Measurements from ENCODE around the gene FUT4.

FUT4 gene

GRCh38 chr11:94507485-94507884 lies 36.2 kb upstream of the FUT4 start:
- no peak for TF ChIP-seq CTCF (IDR thresholded peaks at IDR 0.05; ENCODE audit: insufficient read depth, low read depth, low read length, missing control alignments)
- DNase-seq (ENCODE audit: low read depth), result no peak
- H3K4me3 ChIP-seq (ENCODE audit: low read depth, low read length), result no peak overlapping the region

- TF ChIP-seq CTCF (IDR thresholded peaks at IDR 0.05; ENCODE audit: insufficient read depth, low read depth, low read length, missing control alignments), result no peak
- H3K4me3 ChIP-seq (ENCODE audit: low read depth, low read length), result peak within 1 kb of the TSS; percentile 14; the same call in 1 of the 2 replicates
- peak; percentile 35 for DNase-seq (ENCODE audit: low read depth)
Observed at GRCh38 chr11:94511932-94512781, 31.6 kb upstream of the FUT4 start, which contains the start of gene C11orf97. TSS of gene C11orf97 (plus strand) at chr11:94512461. CDS start at chr11:94512529, 68 bp downstream.

GRCh38 chr11:94513091-94513490 lies 30.6 kb upstream of the FUT4 start:
- no peak for TF ChIP-seq CTCF (IDR thresholded peaks at IDR 0.05; ENCODE audit: insufficient read depth, low read depth, low read length, missing control alignments)
- no peak for DNase-seq (ENCODE audit: low read depth)
- no peak overlapping the region for H3K4me3 ChIP-seq (ENCODE audit: low read depth, low read length)

- TF ChIP-seq CTCF (IDR thresholded peaks at IDR 0.05; ENCODE audit: insufficient read depth, low read depth, low read length, missing control alignments), result no peak
- DNase-seq (ENCODE audit: low read depth), result no peak
- no peak overlapping the region for H3K4me3 ChIP-seq (ENCODE audit: low read depth, low read length)
Observed at GRCh38 chr11:94515398-94515797, 28.3 kb upstream of the FUT4 start.

GRCh38 chr11:94516725-94517124 lies 27.0 kb upstream of the FUT4 start:
- no peak overlapping the region for H3K4me3 ChIP-seq (ENCODE audit: low read depth, low read length)
- TF ChIP-seq CTCF (IDR thresholded peaks at IDR 0.05; ENCODE audit: insufficient read depth, low read depth, low read length, missing control alignments), result no peak
- DNase-seq (ENCODE audit: low read depth), result no peak

- H3K4me3 ChIP-seq (ENCODE audit: low read depth, low read length), result no peak overlapping the region
- DNase-seq (ENCODE audit: low read depth), result no peak
- no peak for TF ChIP-seq CTCF (IDR thresholded peaks at IDR 0.05; ENCODE audit: insufficient read depth, low read depth, low read length, missing control alignments)
Observed at GRCh38 chr11:94518300-94518699, 25.4 kb upstream of the FUT4 start.
